Caco-2 (cell line): ENCODE results near the gene SURF2. TPM values are rescaled to one million over a fixed set of nuclear protein-coding genes. Genes with fewer than 3 reads are reported as not detected.

ENCODE experiments used
- BruUV-seq: library from RNA; stranded (reverse); fragments of 400-500 nt; replicated peaks from 2 replicates; lab custom pipeline; 2021; lab: Mats Ljungman, UMichigan
- CTCF ChIA-PET: fragments of 300-600 bp; sonication (Branson Sonifier 250); formaldehyde crosslinking; loops from one replicate; lab custom pipeline; 2022; ENCODE audit warnings: antibody characterized with exemption; lab: Charles Lee
- POLR2A ChIA-PET: fragments of 300-600 bp; sonication (Branson Sonifier 250); formaldehyde crosslinking; loops from one replicate; lab custom pipeline; 2022; ENCODE audit warnings: antibody characterized with exemption; lab: Charles Lee
- DNase-seq, 2 experiments: peaks; one replicate each; pipeline versions ENCODE4 v3.0.0 to v3.0.0-alpha.2; 2020 to 2022
- H3K27me3 ChIP-seq: replicated peaks from 2 replicates; pipeline ENCODE4 v1.6.0; 2011; ENCODE audit warnings: low read length; ENCODE audit not compliant: control insufficient read depth, insufficient read depth
- H3K36me3 ChIP-seq: 2 replicates; pipeline ENCODE4 v1.5.1; 2011; ENCODE audit warnings: low read length; ENCODE audit not compliant: control insufficient read depth, insufficient read depth
- H3K4me1 ChIP-seq: fragments of 250-450 bp; sonication (Bioruptor Pico); 2 replicates; pipeline ENCODE4 v1.5.1; 2020; ENCODE audit warnings: mild to moderate bottlenecking
- H3K4me3 ChIP-seq: 2 replicates; pipeline ENCODE4 v1.5.1; 2011; ENCODE audit warnings: low read depth, mild to moderate bottlenecking, control low read depth, low read length
- H3K9me3 ChIP-seq: fragments of 250-450 bp; sonication (Bioruptor Pico); 2 replicates; pipeline ENCODE4 v1.5.1; 2020; ENCODE audit warnings: mild to moderate bottlenecking, moderate library complexity
- H3K27ac Mint-ChIP-seq: one replicate; pipeline ENCODE4 v1.8.0; 2022; ENCODE audit warnings: mixed read lengths; ENCODE audit not compliant: unreplicated experiment
- H3K27me3 Mint-ChIP-seq: one replicate; pipeline ENCODE4 v1.8.0; 2022; ENCODE audit warnings: mixed read lengths; ENCODE audit not compliant: insufficient read depth, unreplicated experiment
- H3K36me3 Mint-ChIP-seq: one replicate; pipeline ENCODE4 v1.8.0; 2022; ENCODE audit warnings: mild to moderate bottlenecking, mixed read lengths; ENCODE audit not compliant: insufficient read depth, unreplicated experiment
- H3K4me1 Mint-ChIP-seq: one replicate; pipeline ENCODE4 v1.8.0; 2022; ENCODE audit warnings: low read depth, mixed read lengths; ENCODE audit not compliant: unreplicated experiment
- H3K4me3 Mint-ChIP-seq: one replicate; pipeline ENCODE4 v1.8.0; 2022; ENCODE audit warnings: mild to moderate bottlenecking, moderate library complexity, mixed read lengths; ENCODE audit not compliant: unreplicated experiment
- H3K9me3 Mint-ChIP-seq: one replicate; pipeline ENCODE4 v1.8.0; 2022; ENCODE audit warnings: mixed read lengths; ENCODE audit not compliant: unreplicated experiment
- intact Hi-C: fragments of 100-400 bp; cut with micrococcal nuclease; formaldehyde crosslinking; loops from one replicate; pipeline ENCODE4 v1.10.0; 2022; ENCODE audit not compliant: unreplicated experiment
- total RNA-seq: library from RNA; stranded (reverse); gene quantifications from 2 replicates; pipeline ENCODE4 v1.2.3, GENCODE V29; 2022
- TF ChIP-seq, protein P1 (sequence below), 2 experiments: fragments of 200-600 bp in 1 of 2; IDR thresholded peaks; 1 replicate in 1 of 2; 2 replicates in 1 of 2; pipeline versions ENCODE4 v1.5.1 to v1.8.0; 2011 to 2022; ENCODE audit warnings: antibody characterized with exemption in 1 of 2, control low read depth in 1 of 2, inconsistent platforms in 1 of 2, low read depth in 1 of 2, low read length in 1 of 2, mild to moderate bottlenecking in 1 of 2, moderate library complexity in 1 of 2; ENCODE audit not compliant: insufficient read depth in 1 of 2, severe bottlenecking in 1 of 2, unreplicated experiment in 1 of 2

SURF2 gene
- total RNA-seq, 1 experiment from 2014 or later = 34.4 TPM

DNA sequence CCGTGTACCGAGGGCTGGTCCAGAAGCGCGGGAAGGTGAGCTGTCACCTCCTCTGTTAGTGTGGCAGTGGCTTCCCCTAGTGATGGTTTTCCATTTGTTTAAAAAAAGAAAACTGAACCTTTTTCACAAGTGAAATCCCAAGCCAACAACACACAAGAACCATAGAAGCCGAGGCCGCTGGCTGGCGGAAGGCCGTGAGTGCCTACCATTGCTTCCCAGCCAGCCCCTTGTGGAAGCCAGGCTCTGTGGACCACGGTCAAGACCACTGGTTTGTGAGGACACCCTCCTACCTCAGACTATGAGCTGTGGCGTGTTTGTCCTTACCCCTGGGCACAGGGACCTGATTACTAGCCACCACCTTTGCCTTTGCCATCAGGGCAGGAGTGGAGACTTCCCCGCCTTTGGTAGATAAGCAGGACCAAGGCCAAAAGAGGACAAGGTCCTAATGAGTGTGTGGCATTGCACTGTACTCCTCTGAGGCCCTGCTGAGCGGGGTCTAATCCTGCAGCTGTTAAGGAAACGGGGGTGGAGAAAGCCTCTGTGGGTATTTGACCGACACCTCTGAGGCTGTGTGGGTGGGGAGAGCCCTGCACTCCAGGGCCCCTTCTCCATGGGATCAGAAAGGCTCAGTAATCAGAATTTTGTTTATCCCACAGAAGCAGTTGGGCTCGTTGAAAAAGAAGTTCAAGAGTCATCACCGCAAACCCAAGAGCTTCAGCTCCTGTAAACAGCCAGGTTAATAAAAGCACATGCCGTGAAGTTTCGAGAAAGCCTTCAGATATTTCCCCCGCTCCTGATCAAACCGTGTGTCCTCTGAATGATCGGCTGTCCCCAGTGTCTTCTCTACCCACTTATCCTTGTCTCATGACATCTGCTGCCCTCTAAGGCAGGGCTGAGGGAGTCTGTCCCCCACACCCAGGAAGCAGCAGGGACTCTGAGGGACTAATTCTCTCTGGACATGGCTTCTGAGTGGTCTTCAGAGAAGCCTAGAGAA lies 4.3 kb downstream of the SURF2 start:
- H3K9me3 ChIP-seq = no peaks in the 10 kb centered on the region
- no TSS peak for BruUV-seq
- ChIA-PET CTCF (interaction anchor here (0.5 to 0.6 kb wide), 2 partner anchors 29 to 118 kb away, joined by 4 read pairs; partner anchors contain the start of gene SLC2A6), POLR2A (interaction anchor here (0.5 to 1.1 kb wide), 2 partner anchors 23 to 99 kb away, joined by 3 read pairs; partner anchors contain the start of gene CACFD1)
- TF ChIP-seq, protein P1, sequence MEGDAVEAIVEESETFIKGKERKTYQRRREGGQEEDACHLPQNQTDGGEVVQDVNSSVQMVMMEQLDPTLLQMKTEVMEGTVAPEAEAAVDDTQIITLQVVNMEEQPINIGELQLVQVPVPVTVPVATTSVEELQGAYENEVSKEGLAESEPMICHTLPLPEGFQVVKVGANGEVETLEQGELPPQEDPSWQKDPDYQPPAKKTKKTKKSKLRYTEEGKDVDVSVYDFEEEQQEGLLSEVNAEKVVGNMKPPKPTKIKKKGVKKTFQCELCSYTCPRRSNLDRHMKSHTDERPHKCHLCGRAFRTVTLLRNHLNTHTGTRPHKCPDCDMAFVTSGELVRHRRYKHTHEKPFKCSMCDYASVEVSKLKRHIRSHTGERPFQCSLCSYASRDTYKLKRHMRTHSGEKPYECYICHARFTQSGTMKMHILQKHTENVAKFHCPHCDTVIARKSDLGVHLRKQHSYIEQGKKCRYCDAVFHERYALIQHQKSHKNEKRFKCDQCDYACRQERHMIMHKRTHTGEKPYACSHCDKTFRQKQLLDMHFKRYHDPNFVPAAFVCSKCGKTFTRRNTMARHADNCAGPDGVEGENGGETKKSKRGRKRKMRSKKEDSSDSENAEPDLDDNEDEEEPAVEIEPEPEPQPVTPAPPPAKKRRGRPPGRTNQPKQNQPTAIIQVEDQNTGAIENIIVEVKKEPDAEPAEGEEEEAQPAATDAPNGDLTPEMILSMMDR (IDR thresholded peaks at IDR 0.05; ENCODE audit: insufficient read depth in 1 of 2, low read depth in 1 of 2, low read length in 1 of 2, severe bottlenecking in 1 of 2, unreplicated experiment in 1 of 2) = no peak
- peak overlapping the region; percentile 38 for H3K27ac Mint-ChIP-seq
- no peaks in the 10 kb centered on the region for H3K27me3 ChIP-seq
- no peak overlapping the region for H3K4me3 Mint-ChIP-seq
- no peaks in the 10 kb centered on the region for H3K27me3 Mint-ChIP-seq
- H3K4me1 ChIP-seq = peaks cover 8% of the 10 kb centered on the region
- H3K4me3 ChIP-seq = no peak overlapping the region
- DNase-seq = no peak
- H3K36me3 ChIP-seq = peaks cover 4% of the 10 kb centered on the region
- no peaks in the 10 kb centered on the region for H3K9me3 Mint-ChIP-seq
- intact Hi-C loops = no loop called here
- H3K4me1 Mint-ChIP-seq = peaks cover 20% of the 10 kb centered on the region
- H3K36me3 Mint-ChIP-seq = peaks cover 97% of the 10 kb centered on the region

DNA sequence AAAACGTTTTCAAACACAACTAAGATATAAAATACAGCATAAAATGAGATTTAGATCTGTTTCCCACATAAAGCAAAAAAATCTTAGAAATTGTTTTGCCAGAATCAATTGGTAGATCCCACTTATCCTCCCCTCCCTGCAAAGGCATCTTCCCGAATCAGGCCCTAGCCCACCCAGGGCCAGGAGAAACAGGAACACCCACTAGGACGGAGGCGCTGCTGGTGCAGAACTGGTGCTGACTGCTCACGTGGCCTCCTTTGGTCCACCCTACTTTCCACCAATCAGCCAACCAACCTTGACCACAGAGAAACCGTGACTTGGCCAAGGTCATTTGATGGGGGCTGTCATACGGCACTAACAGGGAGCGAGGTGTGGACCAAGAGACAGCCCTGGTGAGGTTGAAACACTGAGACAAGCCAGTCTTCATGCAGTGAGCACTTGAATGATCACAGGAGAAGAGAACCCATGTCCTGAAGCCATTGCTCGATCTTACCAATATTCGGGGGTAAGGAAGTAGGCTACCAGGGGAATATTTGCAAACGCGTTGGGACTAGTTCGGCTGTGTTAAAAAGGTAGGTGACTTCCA lies 5.2 kb downstream of the SURF2 start:
- Mint-ChIP-seq H3K4me1 (peaks cover 20% of the 10 kb centered on the region), H3K27me3 (no peaks in the 10 kb centered on the region), H3K36me3 (peaks cover 96% of the 10 kb centered on the region), H3K27ac (peak overlapping the region; percentile 38), H3K9me3 (no peaks in the 10 kb centered on the region), H3K4me3 (peak overlapping the region; percentile 42)
- intact Hi-C loops = no loop called here
- CTCF ChIA-PET = no interaction called here
- TF ChIP-seq, protein P1 (IDR thresholded peaks at IDR 0.05; ENCODE audit: insufficient read depth in 1 of 2, low read depth in 1 of 2, low read length in 1 of 2, severe bottlenecking in 1 of 2, unreplicated experiment in 1 of 2) = no peak
- DNase-seq = no peak
- Histone ChIP-seq H3K9me3 (no peaks in the 10 kb centered on the region), H3K36me3 (peaks cover 6% of the 10 kb centered on the region), H3K4me3 (no peak overlapping the region), H3K27me3 (no peaks in the 10 kb centered on the region), H3K4me1 (peaks cover 8% of the 10 kb centered on the region)
- BruUV-seq = no TSS peak
- POLR2A ChIA-PET = no interaction called here

DNA sequence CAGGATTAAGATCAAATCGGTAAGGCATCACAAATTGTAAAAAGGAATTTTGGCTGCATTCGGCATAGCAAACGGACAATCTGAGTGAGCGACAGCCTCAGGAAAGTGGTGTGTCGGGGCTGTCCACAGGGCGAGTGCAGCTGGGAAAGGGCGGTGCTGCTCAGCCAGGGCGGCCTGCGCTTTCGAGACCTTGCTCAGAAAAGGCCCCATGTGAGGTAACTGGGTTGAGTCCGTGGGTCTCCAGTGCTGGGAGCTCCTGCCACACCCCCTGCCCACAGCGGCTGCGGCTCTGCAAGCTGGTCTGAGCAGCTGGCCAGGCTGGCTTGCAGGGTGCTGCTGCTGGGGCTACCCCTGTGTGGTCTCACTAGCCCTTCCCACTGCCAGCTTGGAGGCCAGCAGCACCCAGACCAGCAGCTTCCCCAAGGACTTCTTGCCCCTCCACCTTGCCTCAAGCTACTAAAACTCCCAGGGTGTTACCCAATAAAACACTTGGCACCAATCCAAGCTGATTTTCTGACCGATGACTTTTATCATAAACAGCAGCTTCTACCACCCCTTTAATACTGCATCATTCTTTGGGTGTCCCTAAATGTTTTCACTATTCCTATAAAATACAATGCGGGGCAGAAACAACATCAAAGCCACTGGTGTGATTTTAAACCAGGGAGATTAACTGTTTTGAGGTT lies 6.2 kb downstream of the SURF2 start:
- Mint-ChIP-seq H3K4me3 (no peak overlapping the region), H3K9me3 (no peaks in the 10 kb centered on the region), H3K27me3 (no peaks in the 10 kb centered on the region), H3K27ac (no peak overlapping the region), H3K36me3 (peaks cover 89% of the 10 kb centered on the region), H3K4me1 (peaks cover 20% of the 10 kb centered on the region)
- no peak for DNase-seq
- POLR2A ChIA-PET = interaction anchor here (1.7 kb wide), 1 partner anchor 14 kb away, joined by 5 read pairs; the partner anchor contains the start of gene STKLD1
- CTCF ChIA-PET = no interaction called here
- intact Hi-C loops = no loop called here
- TSS peak; percentile 46 for BruUV-seq
- H3K36me3 ChIP-seq = peaks cover 7% of the 10 kb centered on the region
- no peaks in the 10 kb centered on the region for H3K9me3 ChIP-seq
- H3K27me3 ChIP-seq = no peaks in the 10 kb centered on the region
- H3K4me1 ChIP-seq = peaks cover 3% of the 10 kb centered on the region; the same call in 1 of the 2 replicates
- no peak overlapping the region for H3K4me3 ChIP-seq
- TF ChIP-seq, protein P1 (IDR thresholded peaks at IDR 0.05; ENCODE audit: insufficient read depth in 1 of 2, low read depth in 1 of 2, low read length in 1 of 2, severe bottlenecking in 1 of 2, unreplicated experiment in 1 of 2) = no peak
